K562 (cell line): ENCODE results near the gene FMNL2. TPM values are rescaled to one million over a fixed set of nuclear protein-coding genes. Genes with fewer than 3 reads are reported as not detected.

Experiments
- ATAC-seq: fragments of 200-7000 bp; cut with Tn5 transposase; 3 replicates; pipeline ENCODE4 v1.9.1; 2020; ENCODE audit warnings: moderate library complexity
- BruUV-seq: library from RNA; stranded (reverse); fragments of 400-500 nt; replicated peaks from 2 replicates; lab custom pipeline; 2021; lab: Mats Ljungman, UMichigan
- CTCF ChIA-PET: fragments of 300-600 bp; formaldehyde crosslinking; extraction: SDS; loops from one replicate; lab custom pipeline; 2021; ENCODE audit warnings: low intra/inter-chr PET ratio; lab: Yijun Ruan, JAX
- POLR2A ChIA-PET: fragments of 300-600, 350-650 bp; sonication (Branson Sonifier 250); formaldehyde crosslinking; extraction: SDS; loops from one replicate; lab custom pipeline; 2021; ENCODE audit warnings: antibody characterized with exemption, inconsistent platforms; lab: Yijun Ruan, JAX
- DNase-seq, 4 experiments: peaks; one replicate each; pipeline versions ENCODE4 v3.0.0 to v3.0.0-alpha.2; 2011 to 2018; ENCODE audit warnings: low spot score in 3 of 4, mixed read lengths in 3 of 4; ENCODE audit errors: extremely low read depth in 1 of 4
- FAIRE-seq: peaks from 2 replicates; lab custom pipeline; 2011; peaks lifted over from hg19 to GRCh38; lab: Jason Lieb, UNC
- H2AFZ ChIP-seq: 2 replicates; pipeline ENCODE4 v1.6.0; 2011; ENCODE audit warnings: low read depth, low read length, control low read depth, inconsistent platforms
- H3K27ac ChIP-seq: fragments of 200-600 bp; 3 replicates; pipeline ENCODE4 v1.8.0; 2011; ENCODE audit warnings: low read depth, mild to moderate bottlenecking, control low read depth, inconsistent platforms, low read length, moderate library complexity, mixed read lengths; ENCODE audit errors: extremely low read depth
- H3K27me3 ChIP-seq, 2 experiments: fragments of 300-600 bp in 1 of 2; 2 replicates in 1 of 2; 3 replicates in 1 of 2; pipeline versions ENCODE4 v1.6.0 to v1.8.0; 2011; ENCODE audit warnings: inconsistent platforms in 2 of 2, low read length in 2 of 2, mild to moderate bottlenecking in 1 of 2, mixed read lengths in 1 of 2, moderate library complexity in 1 of 2; ENCODE audit not compliant: control insufficient read depth in 2 of 2, insufficient read depth in 2 of 2
- H3K36me3 ChIP-seq: fragments of 300-600 bp; 3 replicates; pipeline ENCODE4 v1.8.0; 2011; ENCODE audit warnings: mild to moderate bottlenecking, low read length, inconsistent platforms; ENCODE audit not compliant: control insufficient read depth, insufficient read depth
- H3K4me1 ChIP-seq, 2 experiments: fragments of 200-600 bp in 1 of 2; replicated peaks in 1 of 2; 2 replicates in 1 of 2; 3 replicates in 1 of 2; pipeline versions ENCODE4 v1.5.1 to v1.8.0; 2011; ENCODE audit warnings: inconsistent platforms in 2 of 2, low read length in 2 of 2, mild to moderate bottlenecking in 1 of 2, mixed read lengths in 1 of 2, moderate library complexity in 1 of 2; ENCODE audit not compliant: control insufficient read depth in 2 of 2, insufficient read depth in 2 of 2
- H3K4me2 ChIP-seq: 2 replicates; pipeline ENCODE4 v1.6.1; 2011; ENCODE audit warnings: low read length, control low read depth, inconsistent platforms, mixed read lengths; ENCODE audit not compliant: insufficient read depth
- H3K4me3 ChIP-seq: fragments of 200-600 bp; sonication (generic), shearing (Covaris generic); 2 replicates; pipeline ENCODE4 v1.5.1; 2016; ENCODE audit warnings: control low read depth, inconsistent platforms
- H3K79me2 ChIP-seq: fragments of 200-600 bp; 3 replicates; pipeline ENCODE4 v1.8.0; 2011; ENCODE audit warnings: low read length, inconsistent platforms; ENCODE audit not compliant: control insufficient read depth, insufficient read depth
- H3K9ac ChIP-seq, 2 experiments: 2 replicates each; pipeline versions ENCODE4 v1.6.0 to v1.6.1; 2011; ENCODE audit warnings: low read depth in 2 of 2, low read length in 2 of 2, control low read depth in 1 of 2, inconsistent platforms in 1 of 2, mild to moderate bottlenecking in 1 of 2, mixed read lengths in 1 of 2; ENCODE audit not compliant: insufficient read depth in 1 of 2
- H3K9me1 ChIP-seq: one replicate; pipeline ENCODE4 v1.6.0; 2011; ENCODE audit warnings: inconsistent platforms, mild to moderate bottlenecking, low read length, moderate library complexity; ENCODE audit not compliant: control insufficient read depth, insufficient read depth
- H3K9me3 ChIP-seq: replicated peaks from 2 replicates; pipeline ENCODE4 v1.5.1; 2011; ENCODE audit warnings: low read depth, low read length, inconsistent platforms; ENCODE audit not compliant: control insufficient read depth, insufficient read depth
- H4K20me1 ChIP-seq: replicated peaks from 2 replicates; pipeline ENCODE4 v1.6.1; 2011; ENCODE audit warnings: low read length, inconsistent platforms, mixed read lengths; ENCODE audit not compliant: control insufficient read depth, insufficient read depth
- CC2D1A ChIP-seq: fragments of 450-650 bp; IDR thresholded peaks from 2 replicates; pipeline ENCODE4 v1.6.1; 2017; ENCODE audit warnings: mild to moderate bottlenecking
- GMEB1 ChIP-seq: fragments of 250-450 bp; sonication (Bioruptor Pico); IDR thresholded peaks from 2 replicates; pipeline ENCODE4 v1.4.0; 2020; ENCODE audit warnings: mild to moderate bottlenecking
- HDAC3 ChIP-seq: fragments of 450-650 bp; IDR thresholded peaks from 2 replicates; pipeline ENCODE4 v1.6.1; 2018; ENCODE audit warnings: borderline replicate concordance, mild to moderate bottlenecking, moderate library complexity; ENCODE audit not compliant: partially characterized antibody
- HMG20B ChIP-seq: fragments of 250-450 bp; sonication (Bioruptor Pico); IDR thresholded peaks from 2 replicates; pipeline ENCODE4 v1.5.0; 2021; ENCODE audit warnings: mild to moderate bottlenecking
- LCOR ChIP-seq: sonication (generic); formaldehyde crosslinking; IDR thresholded peaks from 2 replicates; pipeline ENCODE4 v1.8.0; 2022; ENCODE audit warnings: mild to moderate bottlenecking, missing genetic modification reagents
- NR1H2 ChIP-seq: sonication (generic); formaldehyde crosslinking; IDR thresholded peaks from 2 replicates; pipeline ENCODE4 v1.4.0; 2020; ENCODE audit warnings: mild to moderate bottlenecking, missing genetic modification reagents
- OTX1 ChIP-seq: fragments of 450-650 bp; formaldehyde crosslinking; IDR thresholded peaks from 2 replicates; pipeline ENCODE4 v1.4.0; 2022; ENCODE audit warnings: mild to moderate bottlenecking
- POLR2G ChIP-seq: fragments of 200-400 bp; formaldehyde crosslinking; IDR thresholded peaks from 2 replicates; pipeline ENCODE4 v1.6.1; 2017; ENCODE audit warnings: low read depth, mild to moderate bottlenecking, antibody characterized with exemption, low read length, moderate library complexity
- RHOXF2B ChIP-seq: fragments of 250-450 bp; sonication (Bioruptor Pico); conservative IDR thresholded peaks from 2 replicates; pipeline ENCODE4 v1.5.1; 2021
- RNF2 ChIP-seq: sonication (generic); IDR thresholded peaks from 2 replicates; pipeline ENCODE4 v1.6.1; 2016
- SIN3B ChIP-seq: fragments of 450-650 bp; IDR thresholded peaks from 2 replicates; pipeline ENCODE4 v1.6.1; 2017; ENCODE audit warnings: low read depth, mild to moderate bottlenecking, moderate library complexity
- SMARCE1 ChIP-seq: fragments of 450-650 bp; IDR thresholded peaks from 2 replicates; pipeline ENCODE4 v1.7.1; 2016; ENCODE audit warnings: mild to moderate bottlenecking
- SNIP1 ChIP-seq: fragments of 450-650 bp; IDR thresholded peaks from 2 replicates; pipeline ENCODE4 v1.7.1; 2017; ENCODE audit warnings: low read depth, mild to moderate bottlenecking
- SREBF1 ChIP-seq: fragments of 150-350 bp; IDR thresholded peaks from 2 replicates; pipeline ENCODE4 v1.6.1; 2014; ENCODE audit warnings: antibody characterized with exemption, low read depth, low read length, borderline replicate concordance
- ZBTB49 ChIP-seq: sonication (generic); formaldehyde crosslinking; IDR thresholded peaks from 2 replicates; pipeline ENCODE4 v1.8.0; 2022; ENCODE audit warnings: missing genetic modification reagents, mild to moderate bottlenecking, borderline replicate concordance
- ZNF133 ChIP-seq: fragments of 250-450 bp; sonication (Bioruptor Pico); IDR thresholded peaks from 2 replicates; pipeline ENCODE4 v1.4.0; 2020; ENCODE audit warnings: mild to moderate bottlenecking
- ZNF384 ChIP-seq: IDR thresholded peaks from 2 replicates; pipeline ENCODE4 v1.6.1; 2012; ENCODE audit warnings: low read depth, low read length, improper control_type of control experiment
- ZNF589 ChIP-seq: fragments of 200-800 bp; sonication (Bioruptor generic); IDR thresholded peaks from 2 replicates; pipeline ENCODE4 v1.6.1; 2016; ENCODE audit warnings: low read depth, missing genetic modification characterization, missing compliant biosample characterization
- ZNF79 ChIP-seq: fragments of 250-450 bp; sonication (Bioruptor Pico); IDR thresholded peaks from 2 replicates; pipeline ENCODE4 v1.4.0; 2020; ENCODE audit warnings: low read depth, mild to moderate bottlenecking, moderate library complexity
- WGBS: fragments of 100-300 bp; shearing (Covaris generic); methylation state at CpG from one replicate; pipeline ENCODE4 v1.1.6; 2016; ENCODE audit warnings: low coverage, mixed read lengths; ENCODE audit not compliant: insufficient coverage; ENCODE audit errors: missing lambda C conversion rate; 5-methylcytosine and 5-hydroxymethylcytosine counted together
- in situ Hi-C: fragments of 300-500 bp; cut with MboI; formaldehyde crosslinking; loops from 4 replicates; pipeline ENCODE4 v1.15.0; 2018; ENCODE audit warnings: inconsistent platforms, mixed read lengths
- intact Hi-C: fragments of 100-400 bp; cut with micrococcal nuclease; formaldehyde crosslinking; loops from 2 replicates; pipeline ENCODE4 v1.14.2; 2022
- polyA plus RNA-seq, 8 experiments: library from polyadenylated mRNA; depleted of rRNA in 4 of 8; stranded (reverse) in 5 of 8; unstranded in 3 of 8; fragments of >200 nt; fragmentation: Nextera tagmentation in 2 of 8; fragmentation: Illumina TruSeq in 1 of 8; extraction: Ambion mirVana in 2 of 8; extraction: Trizol in 1 of 8; gene quantifications; 2 replicates each; pipeline versions ENCODE4 v1.2.1 to v1.2.3, GENCODE V29; 2011 to 2014; ENCODE audit warnings: inconsistent platforms in 1 of 8, missing spikeins in 1 of 8
- total RNA-seq, 7 experiments: library from RNA; depleted of rRNA in 6 of 7; stranded (reverse); fragments of >200 nt in 6 of 7; fragmentation: Illumina TruSeq in 2 of 7; extraction: Trizol in 2 of 7; gene quantifications; 2 replicates each; pipeline versions ENCODE4 v1.2.1 to v1.2.3, GENCODE V29; 2011 to 2021; ENCODE audit warnings: low replicate concordance in 1 of 7

Gene FMNL2
- total and polyA plus RNA-seq, 9 of the 15 experiments (the other 6 are each of a cell fraction or from before 2014, with no cell fraction given) = 0.15 to 0.49 (median 0.24) TPM; not detected in 1

GRCh38 chr2:152328013-152328412 lies 7.0 kb upstream of the FMNL2 start:
- Histone ChIP-seq H3K36me3 (no peaks in the 10 kb centered on the region), H3K9me3 (no peaks in the 10 kb centered on the region), H3K9ac (no peak overlapping the region), H4K20me1 (no peaks in the 10 kb centered on the region), H3K27me3 (no peaks in the 10 kb centered on the region; a peak in 1 of 5 replicates), H3K27ac (no peak overlapping the region), H3K4me3 (no peak overlapping the region), H3K4me1 (no peaks in the 10 kb centered on the region), H3K4me2 (no peak overlapping the region), H3K9me1 (no peaks in the 10 kb centered on the region), H3K79me2 (no peaks in the 10 kb centered on the region), H2AFZ (no peak overlapping the region)
- ChIA-PET POLR2A (no interaction called here), CTCF (no interaction called here)
- intact Hi-C loops (no loop called here), in situ Hi-C loops (no loop called here)
- ATAC-seq = no peak
- 4% methylated on average over 2 of the region's 2 CpGs for WGBS
- TF ChIP-seq SNIP1 (no peak), ZNF589 (no peak), HMG20B (no peak), HDAC3 (no peak), SREBF1 (no peak), ZNF79 (CRISPR knock-in tag) (no peak), ZBTB49 (CRISPR knock-in tag) (no peak), ZNF384 (no peak), SMARCE1 (no peak), POLR2G (no peak), SIN3B (no peak), NR1H2 (CRISPR knock-in tag) (no peak), GMEB1 (no peak), OTX1 (CRISPR knock-in tag) (no peak), RNF2 (no peak), CC2D1A (no peak), RHOXF2B (CRISPR knock-in tag) (no peak), LCOR (CRISPR knock-in tag) (no peak), ZNF133 (CRISPR knock-in tag) (no peak)
- no peak for DNase-seq
- FAIRE-seq = no peak
- no TSS peak for BruUV-seq
